HUES48 (cell line): ENCODE measurements around the gene PRICKLE1.
A peak's percentile ranks its signal among the peaks of the same experiment; 100 is the strongest.

ENCODE experiments used
- H3K27ac ChIP-seq: one replicate; pipeline ENCODE4 v1.7.0; 2013; ENCODE audit warnings: low read depth, low read length, inconsistent platforms
- H3K27me3 ChIP-seq: 2 replicates; pipeline ENCODE4 v1.6.1; 2013; ENCODE audit warnings: mild to moderate bottlenecking, low read length; ENCODE audit not compliant: control insufficient read depth, insufficient read depth
- H3K36me3 ChIP-seq: 2 replicates; pipeline ENCODE4 v1.6.1; 2013; ENCODE audit warnings: low read length; ENCODE audit not compliant: control insufficient read depth, insufficient read depth
- H3K4me1 ChIP-seq: 2 replicates; pipeline ENCODE4 v1.6.1; 2013; ENCODE audit warnings: mild to moderate bottlenecking, low read length; ENCODE audit not compliant: control insufficient read depth, insufficient read depth
- H3K4me3 ChIP-seq: 2 replicates; pipeline ENCODE4 v1.5.1; 2013; ENCODE audit warnings: mild to moderate bottlenecking, low read depth, low read length
- H3K9ac ChIP-seq: 2 replicates; pipeline ENCODE4 v1.6.1; 2013; ENCODE audit warnings: mild to moderate bottlenecking, low read depth, low read length, moderate library complexity
- H3K9me3 ChIP-seq: 2 replicates; pipeline ENCODE4 v1.6.1; 2013; ENCODE audit warnings: low read length; ENCODE audit not compliant: control insufficient read depth, insufficient read depth

PRICKLE1 gene

GRCh38 chr12:42428850-42429249, 160.7 kb downstream of the PRICKLE1 start:
- Histone ChIP-seq H3K27ac (no peak overlapping the region), H3K36me3 (peaks cover 4% of the 10 kb centered on the region; the same call in 1 of the 2 replicates), H3K9ac (no peak overlapping the region), H3K4me3 (no peak overlapping the region), H3K4me1 (peaks cover 14% of the 10 kb centered on the region), H3K27me3 (no peaks in the 10 kb centered on the region), H3K9me3 (no peaks in the 10 kb centered on the region)

DNA sequence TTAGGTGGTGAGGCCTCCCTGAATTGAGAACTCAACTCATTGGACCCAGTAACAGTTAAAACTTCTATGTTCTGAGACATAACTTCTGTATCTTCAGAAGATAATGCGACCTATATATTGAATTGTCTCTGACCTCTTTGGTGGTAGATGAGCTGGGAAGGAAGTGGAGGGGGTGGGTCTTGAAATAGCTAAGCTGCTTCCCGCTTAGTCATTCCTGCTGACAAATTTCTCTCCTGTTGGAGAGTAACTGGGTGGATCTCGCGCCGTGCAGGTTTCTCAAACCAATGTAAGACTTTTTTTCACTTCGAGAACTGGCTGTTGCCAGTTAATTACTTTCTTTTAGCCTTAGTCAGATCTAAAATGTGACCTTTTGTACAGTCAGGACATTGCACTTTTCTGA, 162.8 kb downstream of the PRICKLE1 start:
- H3K4me3 ChIP-seq: no peak overlapping the region
- no peak overlapping the region for H3K9ac ChIP-seq
- peaks cover 14% of the 10 kb centered on the region for H3K4me1 ChIP-seq
- H3K9me3 ChIP-seq: no peaks in the 10 kb centered on the region
- H3K27me3 ChIP-seq: no peaks in the 10 kb centered on the region
- H3K36me3 ChIP-seq: no peaks in the 10 kb centered on the region
- peak overlapping the region; percentile 71 for H3K27ac ChIP-seq

- Histone ChIP-seq H3K9me3 (no peaks in the 10 kb centered on the region), H3K4me1 (peaks cover 14% of the 10 kb centered on the region), H3K27me3 (no peaks in the 10 kb centered on the region), H3K4me3 (no peak overlapping the region), H3K27ac (no peak overlapping the region), H3K9ac (no peak overlapping the region), H3K36me3 (no peaks in the 10 kb centered on the region)
Observed at GRCh38 chr12:42422785-42423184, 166.8 kb downstream of the PRICKLE1 start.

- Histone ChIP-seq H3K27ac (no peak overlapping the region), H3K9ac (no peak overlapping the region), H3K4me1 (peaks cover 14% of the 10 kb centered on the region), H3K9me3 (no peaks in the 10 kb centered on the region), H3K36me3 (no peaks in the 10 kb centered on the region), H3K27me3 (no peaks in the 10 kb centered on the region), H3K4me3 (no peak overlapping the region)
Observed at GRCh38 chr12:42421844-42422779, 167.4 kb downstream of the PRICKLE1 start.

GRCh38 chr12:42420395-42420794, 169.2 kb downstream of the PRICKLE1 start:
- Histone ChIP-seq H3K27me3 (no peaks in the 10 kb centered on the region), H3K36me3 (no peaks in the 10 kb centered on the region), H3K4me3 (no peak overlapping the region), H3K9me3 (no peaks in the 10 kb centered on the region), H3K27ac (no peak overlapping the region), H3K4me1 (no peaks in the 10 kb centered on the region), H3K9ac (no peak overlapping the region)

DNA sequence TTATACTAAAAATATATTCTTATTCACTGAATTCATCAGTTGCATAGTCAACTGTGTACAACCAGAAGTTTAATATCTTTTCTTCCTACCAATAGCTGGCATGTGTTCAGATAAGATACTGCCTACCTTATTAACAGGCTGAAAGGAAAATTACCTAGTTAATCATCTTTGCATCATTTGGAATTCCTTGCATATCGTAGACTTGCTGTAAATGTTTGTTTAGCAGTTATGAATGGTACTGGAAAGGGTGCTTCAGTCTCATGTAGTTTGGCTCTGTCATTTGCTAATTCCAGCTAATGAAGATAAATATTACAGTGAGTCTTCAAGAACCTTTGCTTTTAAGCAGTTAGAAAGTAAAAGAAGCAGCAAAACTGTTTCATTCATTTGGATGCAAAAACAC, 179.2 kb downstream of the PRICKLE1 start:
- Histone ChIP-seq H3K27me3 (no peaks in the 10 kb centered on the region), H3K4me1 (no peaks in the 10 kb centered on the region), H3K9ac (no peak overlapping the region), H3K4me3 (no peak overlapping the region), H3K9me3 (no peaks in the 10 kb centered on the region), H3K36me3 (no peaks in the 10 kb centered on the region), H3K27ac (no peak overlapping the region)

DNA sequence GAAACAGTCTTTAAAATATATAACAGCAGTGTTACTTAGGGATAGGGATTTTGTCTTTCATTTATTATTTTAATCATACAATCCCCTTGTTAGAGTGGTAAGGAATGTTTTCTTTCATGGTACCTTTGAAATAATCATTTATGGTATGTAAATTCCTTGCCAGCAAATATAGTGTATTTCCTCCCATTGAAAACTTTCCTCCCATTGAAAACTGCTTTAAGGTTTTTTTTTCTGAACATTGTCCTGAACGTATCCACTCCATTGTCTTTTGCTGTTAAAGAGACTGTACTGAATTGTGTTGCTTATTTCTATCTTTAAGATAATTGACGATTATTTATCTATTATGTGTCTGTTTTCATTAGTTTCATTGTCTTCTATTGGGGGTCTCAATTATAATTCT, 180.1 kb downstream of the PRICKLE1 start:
- Histone ChIP-seq H3K36me3 (peaks cover 4% of the 10 kb centered on the region; the same call in 1 of the 2 replicates), H3K9me3 (no peaks in the 10 kb centered on the region), H3K27me3 (no peaks in the 10 kb centered on the region), H3K4me3 (no peak overlapping the region), H3K9ac (no peak overlapping the region), H3K27ac (no peak overlapping the region), H3K4me1 (no peaks in the 10 kb centered on the region)

DNA sequence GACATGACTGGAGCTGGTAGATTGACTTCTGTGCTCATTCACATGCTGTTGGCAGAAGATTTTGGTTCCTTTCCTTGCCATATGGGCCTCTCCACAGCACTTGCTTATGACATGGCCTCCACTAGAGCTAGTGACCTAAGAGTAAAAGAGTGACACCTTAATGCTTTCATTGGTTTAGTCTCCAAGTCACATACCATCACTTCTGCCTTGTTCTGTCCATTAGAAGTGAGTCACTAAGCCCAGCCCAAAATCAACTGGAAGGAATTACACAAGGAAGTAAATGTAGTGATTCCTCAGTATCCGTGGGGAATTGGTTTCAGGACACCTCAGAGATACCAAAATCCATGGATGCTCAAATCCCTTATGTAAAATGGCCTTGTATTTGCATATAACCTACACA, 182.2 kb downstream of the PRICKLE1 start:
- peaks cover 7% of the 10 kb centered on the region for H3K36me3 ChIP-seq
- no peaks in the 10 kb centered on the region for H3K4me1 ChIP-seq
- no peaks in the 10 kb centered on the region for H3K27me3 ChIP-seq
- H3K9ac ChIP-seq: no peak overlapping the region
- no peak overlapping the region for H3K27ac ChIP-seq
- H3K4me3 ChIP-seq: no peak overlapping the region
- no peaks in the 10 kb centered on the region for H3K9me3 ChIP-seq
